K562 (cell line): Measurements from ENCODE around the gene KRI1. TPM values are rescaled to one million over a fixed set of nuclear protein-coding genes. Genes with fewer than 3 reads are reported as not detected.

ENCODE experiments used
- ARHGAP35 ChIP-seq: fragments of 450-650 bp; IDR thresholded peaks from 2 replicates; pipeline ENCODE4 v1.6.1; 2018; ENCODE audit not compliant: partially characterized antibody
- CREB1 ChIP-seq, 2 experiments: sonication (generic) in 1 of 2; formaldehyde crosslinking in 1 of 2; IDR thresholded peaks; 2 replicates each; pipeline versions ENCODE4 v1.6.1 to v1.8.0; 2012 to 2022; ENCODE audit warnings: inconsistent platforms in 1 of 2, mild to moderate bottlenecking in 1 of 2, missing genetic modification reagents in 1 of 2, moderate library complexity in 1 of 2
- CXXC5 ChIP-seq: fragments of 250-450 bp; sonication (Bioruptor Pico); IDR thresholded peaks from 2 replicates; pipeline ENCODE4 v1.8.0; 2022; ENCODE audit warnings: inconsistent platforms, mild to moderate bottlenecking, moderate library complexity
- NR4A1 ChIP-seq, 2 experiments: fragments of 250-450 bp in 1 of 2; fragments of 450-650 bp in 1 of 2; sonication (Bioruptor Pico) in 1 of 2; IDR thresholded peaks; 2 replicates each; pipeline versions ENCODE4 v1.4.0 to v1.6.1; 2016 to 2020; ENCODE audit warnings: mild to moderate bottlenecking in 2 of 2, missing compliant biosample characterization in 1 of 2, missing genetic modification characterization in 1 of 2, moderate library complexity in 1 of 2
- TBP ChIP-seq: optimal IDR thresholded peaks from 2 replicates; pipeline ENCODE3; 2011; ENCODE audit warnings: low read depth, low read length, improper control_type of control experiment
- ZBTB17 ChIP-seq: fragments of 450-650 bp; formaldehyde crosslinking; IDR thresholded peaks from 2 replicates; pipeline ENCODE4 v1.4.0; 2020; ENCODE audit warnings: mild to moderate bottlenecking
- ZBTB7A ChIP-seq: IDR thresholded peaks from 2 replicates; pipeline ENCODE4 v1.6.1; 2011; ENCODE audit warnings: low read depth, mild to moderate bottlenecking, low read length, moderate library complexity, borderline replicate concordance; ENCODE audit not compliant: control insufficient read depth
- polyA plus RNA-seq, 8 experiments: library from polyadenylated mRNA; depleted of rRNA in 4 of 8; stranded (reverse) in 5 of 8; unstranded in 3 of 8; fragments of >200 nt; fragmentation: Nextera tagmentation in 2 of 8; fragmentation: Illumina TruSeq in 1 of 8; extraction: Ambion mirVana in 2 of 8; extraction: Trizol in 1 of 8; gene quantifications; 2 replicates each; pipeline versions ENCODE4 v1.2.1 to v1.2.3, GENCODE V29; 2011 to 2014; ENCODE audit warnings: inconsistent platforms in 1 of 8, missing spikeins in 1 of 8
- total RNA-seq, 7 experiments: library from RNA; depleted of rRNA in 6 of 7; stranded (reverse); fragments of >200 nt in 6 of 7; fragmentation: Illumina TruSeq in 2 of 7; extraction: Trizol in 2 of 7; gene quantifications; 2 replicates each; pipeline versions ENCODE4 v1.2.1 to v1.2.3, GENCODE V29; 2011 to 2021; ENCODE audit warnings: low replicate concordance in 1 of 7
- TF ChIP-seq, protein P1 (sequence below), 2 experiments: IDR thresholded peaks; 2 replicates each; pipeline ENCODE4 v1.6.1; 2011; ENCODE audit warnings: borderline replicate concordance in 1 of 2, control low read depth in 1 of 2, low read depth in 1 of 2, low read length in 1 of 2, mild to moderate bottlenecking in 1 of 2, mixed read lengths in 1 of 2, moderate library complexity in 1 of 2; ENCODE audit not compliant: insufficient read depth in 1 of 2, insufficient read length in 1 of 2, poor library complexity in 1 of 2, severe bottlenecking in 1 of 2; ENCODE audit errors: extremely low read depth in 1 of 2
- TF ChIP-seq, protein P2 (sequence below): fragments of 250-450 bp; sonication (Bioruptor Pico); IDR thresholded peaks from 2 replicates; pipeline ENCODE4 v1.9.0; 2021; ENCODE audit warnings: mild to moderate bottlenecking
- TF ChIP-seq, protein P3 (sequence below): sonication (generic); formaldehyde crosslinking; IDR thresholded peaks from 2 replicates; pipeline ENCODE4 v1.9.0; 2022; ENCODE audit warnings: mild to moderate bottlenecking, missing genetic modification reagents
- TF ChIP-seq, protein P4 (sequence below): sonication (generic); formaldehyde crosslinking; IDR thresholded peaks from 2 replicates; pipeline ENCODE4 v1.8.1; 2023; ENCODE audit warnings: missing genetic modification reagents, mild to moderate bottlenecking, borderline replicate concordance
- TF ChIP-seq, protein P5 (sequence below): fragments of 450-650 bp; formaldehyde crosslinking; IDR thresholded peaks from 2 replicates; pipeline ENCODE4 v1.4.0; 2022; ENCODE audit warnings: mild to moderate bottlenecking, moderate library complexity

Gene KRI1
- total and polyA plus RNA-seq, 9 of the 15 experiments (the other 6 are each of a cell fraction or from before 2014, with no cell fraction given): 1.1 to 50.7 (median 24.7) TPM

DNA sequence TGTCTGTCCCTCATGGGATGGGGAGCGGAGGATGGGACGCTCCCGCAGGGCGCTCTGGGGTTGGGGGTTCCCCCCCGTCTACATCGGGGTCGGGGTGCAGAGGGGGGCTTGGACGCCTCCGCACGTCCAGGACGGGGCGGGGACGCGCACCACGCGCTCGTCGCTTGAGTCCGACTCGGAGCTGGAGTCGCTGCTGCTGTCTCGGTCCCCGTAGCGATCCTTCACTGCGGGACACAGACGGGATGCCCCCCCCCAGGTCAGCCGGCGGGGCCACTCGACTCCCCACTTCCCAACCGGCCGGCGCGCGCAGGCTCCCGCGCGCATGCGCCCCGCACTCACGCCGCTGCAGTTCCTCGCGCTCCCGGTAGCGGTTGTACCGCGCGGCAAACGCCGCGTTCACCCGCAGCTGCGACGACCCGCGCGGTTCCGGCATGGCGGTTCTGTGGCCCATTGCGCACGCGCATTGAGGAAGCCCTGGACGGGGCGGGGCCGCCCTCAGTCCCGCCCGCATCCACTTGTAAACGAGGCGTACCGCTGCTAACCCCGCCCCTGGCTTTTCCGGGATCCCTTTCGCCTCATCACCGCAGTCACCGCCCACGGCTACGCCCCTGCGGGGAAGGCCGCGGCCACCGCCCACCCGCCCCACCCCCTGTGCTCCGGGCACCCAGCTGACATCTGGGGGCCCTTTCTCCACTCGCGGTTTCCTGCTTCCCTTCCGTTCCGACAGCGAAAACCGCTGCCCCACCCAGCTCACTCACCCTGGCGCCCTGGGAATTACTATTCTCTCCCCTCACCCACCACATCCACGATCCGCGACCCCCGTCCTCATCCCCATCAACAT, at the start of gene KRI1 (continued):
- TF ChIP-seq, protein P1, sequence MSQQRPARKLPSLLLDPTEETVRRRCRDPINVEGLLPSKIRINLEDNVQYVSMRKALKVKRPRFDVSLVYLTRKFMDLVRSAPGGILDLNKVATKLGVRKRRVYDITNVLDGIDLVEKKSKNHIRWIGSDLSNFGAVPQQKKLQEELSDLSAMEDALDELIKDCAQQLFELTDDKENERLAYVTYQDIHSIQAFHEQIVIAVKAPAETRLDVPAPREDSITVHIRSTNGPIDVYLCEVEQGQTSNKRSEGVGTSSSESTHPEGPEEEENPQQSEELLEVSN (IDR thresholded peaks at IDR 0.05; ENCODE audit: borderline replicate concordance in 1 of 2, extremely low read depth in 1 of 2, insufficient read depth in 1 of 2, insufficient read length in 1 of 2, low read depth in 1 of 2, low read length in 1 of 2, poor library complexity in 1 of 2, severe bottlenecking in 1 of 2): peak; percentile 98 to 100
- TF ChIP-seq CXXC5 (CRISPR knock-in tag) (peak; percentile 94), NR4A1 (CRISPR knock-in tag; IDR thresholded peaks at IDR 0.05) (no peak), NR4A1 (tag; IDR thresholded peaks at IDR 0.05) (no peak), ARHGAP35 (no peak), TBP (peak; percentile 62), CREB1 (IDR thresholded peaks at IDR 0.05) (peak; percentile 58), CREB1 (CRISPR knock-in tag; IDR thresholded peaks at IDR 0.05) (peak; percentile 65; the same call in 1 of the 2 replicates), ZBTB7A (peak; percentile 81; the same call in 1 of the 2 replicates), ZBTB17 (CRISPR knock-in tag) (peak; percentile 21; the same call in 1 of the 2 replicates)
- TF ChIP-seq, protein P2, sequence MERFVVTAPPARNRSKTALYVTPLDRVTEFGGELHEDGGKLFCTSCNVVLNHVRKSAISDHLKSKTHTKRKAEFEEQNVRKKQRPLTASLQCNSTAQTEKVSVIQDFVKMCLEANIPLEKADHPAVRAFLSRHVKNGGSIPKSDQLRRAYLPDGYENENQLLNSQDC (CRISPR knock-in tag): no peak
- TF ChIP-seq, protein P3, sequence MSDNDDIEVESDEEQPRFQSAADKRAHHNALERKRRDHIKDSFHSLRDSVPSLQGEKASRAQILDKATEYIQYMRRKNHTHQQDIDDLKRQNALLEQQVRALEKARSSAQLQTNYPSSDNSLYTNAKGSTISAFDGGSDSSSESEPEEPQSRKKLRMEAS: peak; percentile 90
- TF ChIP-seq, protein P4, sequence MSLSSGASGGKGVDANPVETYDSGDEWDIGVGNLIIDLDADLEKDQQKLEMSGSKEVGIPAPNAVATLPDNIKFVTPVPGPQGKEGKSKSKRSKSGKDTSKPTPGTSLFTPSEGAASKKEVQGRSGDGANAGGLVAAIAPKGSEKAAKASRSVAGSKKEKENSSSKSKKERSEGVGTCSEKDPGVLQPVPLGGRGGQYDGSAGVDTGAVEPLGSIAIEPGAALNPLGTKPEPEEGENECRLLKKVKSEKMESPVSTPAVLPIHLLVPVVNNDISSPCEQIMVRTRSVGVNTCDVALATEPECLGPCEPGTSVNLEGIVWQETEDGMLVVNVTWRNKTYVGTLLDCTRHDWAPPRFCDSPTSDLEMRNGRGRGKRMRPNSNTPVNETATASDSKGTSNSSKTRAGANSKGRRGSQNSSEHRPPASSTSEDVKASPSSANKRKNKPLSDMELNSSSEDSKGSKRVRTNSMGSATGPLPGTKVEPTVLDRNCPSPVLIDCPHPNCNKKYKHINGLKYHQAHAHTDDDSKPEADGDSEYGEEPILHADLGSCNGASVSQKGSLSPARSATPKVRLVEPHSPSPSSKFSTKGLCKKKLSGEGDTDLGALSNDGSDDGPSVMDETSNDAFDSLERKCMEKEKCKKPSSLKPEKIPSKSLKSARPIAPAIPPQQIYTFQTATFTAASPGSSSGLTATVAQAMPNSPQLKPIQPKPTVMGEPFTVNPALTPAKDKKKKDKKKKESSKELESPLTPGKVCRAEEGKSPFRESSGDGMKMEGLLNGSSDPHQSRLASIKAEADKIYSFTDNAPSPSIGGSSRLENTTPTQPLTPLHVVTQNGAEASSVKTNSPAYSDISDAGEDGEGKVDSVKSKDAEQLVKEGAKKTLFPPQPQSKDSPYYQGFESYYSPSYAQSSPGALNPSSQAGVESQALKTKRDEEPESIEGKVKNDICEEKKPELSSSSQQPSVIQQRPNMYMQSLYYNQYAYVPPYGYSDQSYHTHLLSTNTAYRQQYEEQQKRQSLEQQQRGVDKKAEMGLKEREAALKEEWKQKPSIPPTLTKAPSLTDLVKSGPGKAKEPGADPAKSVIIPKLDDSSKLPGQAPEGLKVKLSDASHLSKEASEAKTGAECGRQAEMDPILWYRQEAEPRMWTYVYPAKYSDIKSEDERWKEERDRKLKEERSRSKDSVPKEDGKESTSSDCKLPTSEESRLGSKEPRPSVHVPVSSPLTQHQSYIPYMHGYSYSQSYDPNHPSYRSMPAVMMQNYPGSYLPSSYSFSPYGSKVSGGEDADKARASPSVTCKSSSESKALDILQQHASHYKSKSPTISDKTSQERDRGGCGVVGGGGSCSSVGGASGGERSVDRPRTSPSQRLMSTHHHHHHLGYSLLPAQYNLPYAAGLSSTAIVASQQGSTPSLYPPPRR (CRISPR knock-in tag): no peak
- TF ChIP-seq, protein P5, sequence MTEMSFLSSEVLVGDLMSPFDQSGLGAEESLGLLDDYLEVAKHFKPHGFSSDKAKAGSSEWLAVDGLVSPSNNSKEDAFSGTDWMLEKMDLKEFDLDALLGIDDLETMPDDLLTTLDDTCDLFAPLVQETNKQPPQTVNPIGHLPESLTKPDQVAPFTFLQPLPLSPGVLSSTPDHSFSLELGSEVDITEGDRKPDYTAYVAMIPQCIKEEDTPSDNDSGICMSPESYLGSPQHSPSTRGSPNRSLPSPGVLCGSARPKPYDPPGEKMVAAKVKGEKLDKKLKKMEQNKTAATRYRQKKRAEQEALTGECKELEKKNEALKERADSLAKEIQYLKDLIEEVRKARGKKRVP: no peak
